Fibroblast of skin of back (primary cell): Measurements from ENCODE around the gene FBXO34.

ENCODE experiments used
- DNase-seq: peaks from one replicate; pipeline ENCODE4 v3.0.0-alpha.2; 2013

The FBXO34 gene

GRCh38 chr14:55272387-55272786, 1.2 kb downstream of the FBXO34 start:
- no peak for DNase-seq

DNA sequence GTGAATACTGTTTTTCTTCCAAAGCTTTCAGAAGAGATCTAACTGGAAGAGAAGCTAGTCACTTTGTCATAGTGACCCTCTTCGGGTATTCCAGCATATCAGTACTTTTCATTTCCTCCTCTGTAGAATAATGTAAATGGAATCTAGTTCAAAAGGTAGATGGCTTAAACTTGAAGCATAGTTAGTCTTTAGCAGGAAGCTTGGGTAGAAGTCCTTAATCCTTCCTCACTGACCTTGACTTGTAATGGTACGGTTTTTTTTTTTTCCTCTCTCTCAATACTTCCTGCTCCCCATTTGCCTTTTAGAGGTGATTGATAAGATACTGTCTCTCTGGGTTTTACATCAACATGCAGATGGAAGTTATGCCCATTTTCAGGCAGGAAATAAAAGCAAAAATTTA, 1.7 kb downstream of the FBXO34 start:
- no peak for DNase-seq

- no peak for DNase-seq
Measured at GRCh38 chr14:55274146-55274545, 2.9 kb downstream of the FBXO34 start.

DNA sequence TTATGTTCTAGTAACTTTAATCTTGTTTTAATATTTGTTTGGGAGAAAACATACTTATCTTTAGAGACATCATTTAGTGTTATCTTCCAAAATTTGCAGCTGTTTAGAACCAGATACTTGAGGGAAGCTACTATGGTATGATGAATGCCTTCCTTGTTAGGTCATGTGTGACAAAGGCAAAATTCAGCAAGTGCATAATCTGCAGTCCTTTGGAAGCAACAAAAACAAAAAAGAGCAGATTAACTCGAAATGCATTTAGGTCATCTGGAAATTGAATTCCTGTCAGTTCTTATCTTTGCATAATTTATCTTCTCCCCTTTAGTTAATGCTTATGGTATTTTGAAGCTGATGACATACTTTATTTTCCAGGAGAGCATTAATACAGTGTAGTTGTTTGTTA, 3.5 kb downstream of the FBXO34 start:
- peak; percentile 75 for DNase-seq

DNA sequence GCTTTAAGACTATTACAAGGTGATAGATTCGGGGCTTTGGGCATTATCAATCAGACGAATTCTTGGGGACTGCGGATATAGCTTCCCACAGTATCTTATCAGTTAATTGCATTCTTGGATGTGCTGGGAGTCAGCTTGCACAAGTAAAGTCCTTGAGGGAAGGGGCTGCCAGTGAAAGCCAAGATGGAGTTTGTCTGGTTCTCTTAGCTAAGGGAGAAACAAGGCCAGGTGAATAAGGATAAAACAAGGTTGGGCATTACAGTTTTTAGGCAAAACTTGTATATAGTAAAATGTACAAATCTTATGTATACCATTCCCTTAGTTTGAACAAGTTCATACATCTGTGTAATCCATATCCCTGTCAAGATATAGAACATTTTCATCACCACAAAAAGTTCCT, 5.5 kb downstream of the FBXO34 start:
- no peak for DNase-seq

DNA sequence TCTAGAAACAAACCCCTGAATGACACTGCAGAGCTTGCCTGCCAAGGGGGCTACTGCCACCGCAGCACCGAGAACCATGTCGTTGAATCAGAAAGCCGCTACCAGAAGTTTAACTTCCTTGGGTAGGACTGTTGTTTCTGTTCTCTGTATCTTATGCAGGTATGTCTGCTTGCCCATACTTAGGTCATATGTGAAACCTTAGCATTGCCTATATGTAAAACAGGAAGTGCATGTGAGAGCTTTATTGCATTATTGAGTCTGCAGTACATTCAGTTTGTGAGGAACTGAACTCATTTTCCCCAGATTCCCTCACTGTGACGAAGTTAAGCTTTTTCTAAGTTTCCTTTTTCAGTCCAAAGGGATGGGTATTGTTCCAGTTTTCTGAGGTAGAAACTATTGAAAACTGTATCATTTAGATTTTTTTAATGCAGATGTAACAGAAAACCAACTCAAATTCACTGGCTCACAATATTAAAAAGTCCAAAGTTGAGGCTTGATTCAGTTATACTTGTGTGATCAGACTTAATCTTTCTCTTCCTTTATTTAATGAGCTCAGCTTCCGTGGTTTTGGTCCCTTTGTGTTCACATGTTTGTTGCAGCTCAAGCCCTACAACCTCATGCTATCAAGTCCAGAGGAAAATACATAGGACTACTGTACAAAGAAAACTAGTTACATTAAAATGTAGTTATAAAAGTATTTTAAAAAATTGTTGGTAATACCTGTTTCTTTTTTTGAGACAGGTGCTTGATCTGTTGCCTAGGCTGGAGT, 6.9 kb downstream of the FBXO34 start:
- DNase-seq = no peak

GRCh38 chr14:55279384-55279783, 8.2 kb downstream of the FBXO34 start:
- no peak for DNase-seq

GRCh38 chr14:55281316-55281839, 10.2 kb downstream of the FBXO34 start:
- no peak for DNase-seq

- peak; percentile 11 for DNase-seq
Measured at GRCh38 chr14:55285048-55285652, 13.9 kb downstream of the FBXO34 start.

DNA sequence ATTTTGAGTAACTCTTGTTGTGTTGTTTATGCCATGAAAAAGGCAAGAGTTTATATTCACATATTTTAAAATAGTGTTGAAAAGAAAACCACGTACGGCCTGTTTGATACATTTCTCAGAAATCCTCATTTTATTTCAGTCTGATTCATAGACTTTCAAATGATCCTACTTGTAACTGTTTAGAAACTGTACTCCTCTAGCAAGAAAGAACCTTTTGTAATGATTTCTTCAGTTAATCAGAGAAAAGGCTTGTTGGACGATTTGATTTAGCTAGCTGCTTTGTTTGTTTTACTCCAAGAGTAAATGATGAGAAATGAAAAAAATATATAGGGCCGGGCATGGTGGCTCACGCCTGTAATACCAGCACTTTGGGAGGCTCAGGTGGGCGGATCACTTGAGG, 17.2 kb downstream of the FBXO34 start:
- no peak for DNase-seq

DNA sequence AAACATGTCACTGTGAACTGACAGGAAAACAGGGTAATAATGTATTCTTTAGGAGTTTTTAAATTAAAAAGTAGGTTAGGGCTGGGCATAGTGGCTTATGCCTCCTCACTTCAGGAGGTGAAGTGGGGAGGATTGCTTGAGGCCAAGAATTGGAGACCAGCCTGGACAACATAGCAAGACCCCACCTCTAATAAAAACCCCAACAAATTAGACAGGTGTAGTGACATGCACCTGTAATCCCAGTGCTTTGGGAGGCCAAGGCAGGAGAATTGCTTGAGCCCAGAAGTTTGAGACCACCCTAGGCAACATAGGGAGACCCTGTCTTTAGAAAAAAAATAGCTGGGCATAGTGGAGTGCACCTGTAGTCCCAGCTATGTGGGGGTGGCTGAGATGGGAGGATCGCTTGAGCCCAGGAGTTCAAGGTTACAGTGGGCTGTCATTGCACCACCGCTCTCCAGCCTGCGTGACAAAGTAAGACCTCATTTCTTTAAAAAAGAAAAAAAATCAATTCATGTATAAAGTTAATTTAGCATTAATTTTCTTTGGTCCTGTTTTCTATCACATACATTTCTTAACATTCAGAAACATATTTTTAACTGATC, 20.4 kb downstream of the FBXO34 start:
- DNase-seq = no peak

DNA sequence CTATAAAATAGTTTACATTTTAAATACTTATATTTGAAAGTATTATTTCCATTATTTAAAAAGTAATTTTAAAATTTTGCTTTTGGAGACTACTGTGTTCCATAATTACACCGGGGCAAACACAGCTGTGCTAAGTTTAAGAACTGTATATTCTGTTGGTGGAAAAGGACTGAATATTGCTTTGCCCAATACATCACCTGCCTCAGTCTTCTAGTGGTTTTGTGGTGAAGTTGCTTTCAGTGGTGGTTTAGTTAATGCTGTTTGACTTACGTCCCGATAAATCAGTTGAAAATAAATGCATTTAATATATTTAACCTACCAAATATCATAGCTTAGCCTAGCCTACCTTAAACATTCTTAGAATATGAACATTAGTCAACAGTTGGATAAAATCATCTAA, 23.4 kb downstream of the FBXO34 start:
- DNase-seq = no peak

DNA sequence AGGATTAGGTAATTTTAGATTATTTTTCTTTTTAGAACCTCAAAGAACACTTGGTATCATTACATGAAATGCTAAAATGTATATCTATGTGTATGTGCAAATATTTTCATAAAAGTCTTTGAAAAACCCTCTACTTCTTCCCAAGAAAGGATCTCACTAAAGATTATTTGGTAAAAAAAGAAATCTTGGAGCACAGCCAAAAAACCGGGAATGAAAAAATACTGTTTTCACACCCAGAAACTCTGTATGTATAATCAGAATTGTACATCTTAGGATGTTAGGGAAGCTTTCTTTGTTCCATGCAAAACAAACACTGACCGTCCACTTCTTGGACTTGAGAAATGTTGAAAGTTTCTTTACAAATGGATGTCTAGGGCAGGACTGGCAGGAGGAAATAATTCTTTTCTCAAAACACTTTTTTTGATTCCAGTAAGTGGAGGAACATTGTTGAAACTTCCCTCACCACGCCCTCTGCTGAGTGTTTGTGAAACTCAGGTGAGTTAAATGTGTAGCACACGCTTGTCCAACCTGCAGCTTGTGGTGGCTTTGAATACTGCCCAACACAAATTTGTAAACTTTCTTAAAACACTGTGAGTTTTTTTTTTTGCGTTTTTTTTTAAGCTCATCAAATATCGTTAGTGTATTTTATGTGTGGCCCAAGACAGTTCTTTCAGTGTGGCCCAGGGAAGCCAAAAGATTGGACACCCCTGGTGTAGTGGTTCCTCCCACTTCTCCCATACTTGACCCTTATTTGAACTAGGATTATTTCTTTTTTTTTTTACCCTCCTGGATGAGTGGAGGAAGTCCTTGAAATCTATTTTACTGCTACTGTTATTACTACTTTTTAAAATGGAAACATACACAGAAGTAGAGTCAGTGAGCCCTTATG, 26.6 kb downstream of the FBXO34 start:
- no peak for DNase-seq

GRCh38 chr14:55298500-55298822, 27.2 kb downstream of the FBXO34 start:
- DNase-seq = no peak

GRCh38 chr14:55301437-55302121, 30.4 kb downstream of the FBXO34 start:
- peak; percentile 47 for DNase-seq

GRCh38 chr14:55302367-55303124, 31.3 kb downstream of the FBXO34 start:
- DNase-seq = no peak

GRCh38 chr14:55303125-55303499, 31.9 kb downstream of the FBXO34 start:
- DNase-seq = no peak

- no peak for DNase-seq
Measured at GRCh38 chr14:55303691-55304145, 32.5 kb downstream of the FBXO34 start.

DNA sequence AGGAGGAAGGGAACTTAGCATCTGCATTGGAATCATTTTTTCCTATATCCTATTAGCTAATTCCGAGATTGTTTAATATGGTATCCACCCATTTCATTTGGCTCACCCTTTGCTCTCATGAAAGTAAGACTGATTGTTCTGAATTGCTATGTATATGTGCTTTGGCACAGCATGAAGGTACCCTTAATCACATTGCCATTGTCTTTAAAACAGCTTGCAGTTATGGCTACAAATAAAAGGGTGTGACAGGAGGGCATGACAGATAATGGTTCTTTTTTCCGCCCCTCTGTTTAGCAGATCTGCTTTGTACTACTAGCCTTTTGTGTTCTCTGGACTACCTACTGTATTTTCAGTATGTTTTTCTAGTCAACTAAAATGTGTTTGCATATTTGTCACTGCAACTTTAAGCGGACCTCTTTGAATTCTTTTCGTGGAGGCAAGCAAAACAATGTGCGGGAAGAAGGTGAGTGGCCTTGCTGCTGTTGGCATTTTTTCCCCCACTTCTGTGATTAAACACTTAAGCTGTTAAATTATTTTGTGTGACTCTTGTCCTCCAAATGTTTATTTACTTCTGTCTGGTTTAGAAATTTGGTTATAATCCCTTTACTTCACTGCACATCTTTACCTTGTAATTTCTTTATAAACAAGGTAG, 35.8 kb downstream of the FBXO34 start:
- no peak for DNase-seq

DNA sequence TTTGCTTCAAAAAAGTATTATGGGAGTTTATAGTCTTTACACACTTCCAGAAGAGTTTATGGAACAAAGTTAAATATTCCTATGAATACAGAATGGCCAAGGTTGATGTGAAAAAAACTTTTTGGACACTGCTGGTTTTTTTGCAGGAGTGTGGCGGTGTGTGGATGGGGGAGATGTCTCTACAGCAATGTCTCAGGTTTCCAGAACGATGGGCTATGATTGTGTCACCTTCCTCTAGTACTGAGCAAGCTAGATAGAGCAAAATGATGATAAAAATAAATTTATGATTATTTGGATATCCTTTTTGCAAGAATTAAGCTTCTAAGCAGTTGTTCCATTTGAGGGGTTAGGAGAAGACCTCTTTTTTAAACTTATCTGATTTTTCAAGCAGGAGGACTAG, 37.9 kb downstream of the FBXO34 start:
- DNase-seq = no peak
